HepG2 (cell line): ENCODE measurements around the gene CDK6. TPM values are rescaled to one million over a fixed set of nuclear protein-coding genes. Genes with fewer than 3 reads are reported as not detected.

ENCODE experiments used
- ATRX ChIP-seq: sonication (generic); formaldehyde crosslinking; IDR thresholded peaks from 2 replicates; pipeline ENCODE4 v1.4.0; 2020; ENCODE audit warnings: missing genetic modification reagents, borderline replicate concordance
- BRCA1 ChIP-seq: sonication (generic); formaldehyde crosslinking; IDR thresholded peaks from 2 replicates; pipeline ENCODE4 v1.4.0; 2020; ENCODE audit warnings: missing genetic modification reagents
- DDIT3 ChIP-seq: sonication (generic); formaldehyde crosslinking; IDR thresholded peaks from 2 replicates; pipeline ENCODE4 v1.4.0; 2020; ENCODE audit warnings: mild to moderate bottlenecking, missing genetic modification reagents
- FOSL1 ChIP-seq: sonication (generic); formaldehyde crosslinking; IDR thresholded peaks from 2 replicates; pipeline ENCODE4 v1.9.0; 2021; ENCODE audit warnings: missing genetic modification reagents, borderline replicate concordance
- FOXK1 ChIP-seq: sonication (generic); formaldehyde crosslinking; IDR thresholded peaks from 2 replicates; pipeline ENCODE4 v1.4.0; 2020; ENCODE audit warnings: low read depth, missing genetic modification reagents, borderline replicate concordance
- POGZ ChIP-seq: sonication (generic); formaldehyde crosslinking; IDR thresholded peaks from 2 replicates; pipeline ENCODE4 v1.4.0; 2020; ENCODE audit warnings: mild to moderate bottlenecking, missing genetic modification reagents
- RBM39 ChIP-seq: fragments of 200-400 bp; formaldehyde crosslinking; IDR thresholded peaks from one replicate; pipeline ENCODE4 v1.6.1; 2018; ENCODE audit warnings: antibody characterized with exemption, mild to moderate bottlenecking, low read depth, low read length; ENCODE audit not compliant: poor library complexity, severe bottlenecking
- SALL1 ChIP-seq: sonication (generic); formaldehyde crosslinking; IDR thresholded peaks from 2 replicates; pipeline ENCODE4 v1.8.0; 2022; ENCODE audit warnings: mild to moderate bottlenecking, missing genetic modification reagents
- TBX2 ChIP-seq: sonication (generic); formaldehyde crosslinking; IDR thresholded peaks from 2 replicates; pipeline ENCODE4 v1.5.0; 2020; ENCODE audit warnings: missing genetic modification reagents, mild to moderate bottlenecking, borderline replicate concordance
- YEATS2 ChIP-seq: sonication (generic); formaldehyde crosslinking; IDR thresholded peaks from 2 replicates; pipeline ENCODE4 v1.4.0; 2020; ENCODE audit warnings: missing genetic modification reagents, borderline replicate concordance
- ZEB1 ChIP-seq: IDR thresholded peaks from 2 replicates; pipeline ENCODE4 v1.6.1; 2012; ENCODE audit warnings: mild to moderate bottlenecking, low read depth, inconsistent platforms; ENCODE audit not compliant: insufficient replicate concordance
- ZNF317 ChIP-seq: sonication (generic); formaldehyde crosslinking; IDR thresholded peaks from 2 replicates; pipeline ENCODE4 v1.5.0; 2020; ENCODE audit warnings: mild to moderate bottlenecking, missing genetic modification reagents
- ZNF577 ChIP-seq: sonication (generic); formaldehyde crosslinking; IDR thresholded peaks from 2 replicates; pipeline ENCODE4 v1.4.0; 2020; ENCODE audit warnings: mild to moderate bottlenecking, low read depth, missing genetic modification reagents, borderline replicate concordance
- ZNF781 ChIP-seq: sonication (generic); formaldehyde crosslinking; IDR thresholded peaks from 2 replicates; pipeline ENCODE4 v1.5.1; 2020; ENCODE audit warnings: borderline replicate concordance, mild to moderate bottlenecking, missing genetic modification reagents; ENCODE audit errors: not compliant biosample characterization
- ZNF891 ChIP-seq: sonication (generic); formaldehyde crosslinking; IDR thresholded peaks from 2 replicates; pipeline ENCODE4 v1.5.0; 2020; ENCODE audit warnings: mild to moderate bottlenecking, missing genetic modification reagents
- polyA plus RNA-seq, 8 experiments: library from polyadenylated mRNA; depleted of rRNA in 3 of 8; stranded (reverse) in 7 of 8; unstranded in 1 of 8; fragments of >200 nt; fragmentation: Illumina TruSeq in 4 of 8; extraction: Trizol in 4 of 8; gene quantifications; 2 replicates each; pipeline versions ENCODE4 v1.2.1 to v1.2.3, GENCODE V29; 2011 to 2016; ENCODE audit warnings: low read depth in 4 of 8, missing spikeins in 1 of 8, mixed read lengths in 1 of 8; ENCODE audit not compliant: insufficient read depth in 1 of 8
- total RNA-seq, 5 experiments: library from RNA; depleted of rRNA; stranded (reverse); fragments of >200 nt; fragmentation: Illumina TruSeq; extraction: Trizol; gene quantifications; 2 replicates each; pipeline ENCODE4 v1.2.3, GENCODE V29; 2016; ENCODE audit warnings: low read depth in 1 of 5
- TF ChIP-seq, protein P1 (sequence below): sonication (generic); formaldehyde crosslinking; IDR thresholded peaks from 2 replicates; pipeline ENCODE4 v1.8.0; 2022; ENCODE audit warnings: missing genetic modification reagents, mild to moderate bottlenecking, moderate library complexity, borderline replicate concordance
- TF ChIP-seq, protein P2 (sequence below), 2 experiments: sonication (generic) in 1 of 2; formaldehyde crosslinking in 1 of 2; IDR thresholded peaks; 2 replicates each; pipeline versions ENCODE4 v1.6.1 to v1.9.0; 2014 to 2022; ENCODE audit warnings: antibody characterized with exemption in 1 of 2, borderline replicate concordance in 1 of 2, inconsistent platforms in 1 of 2, low read depth in 1 of 2, missing genetic modification reagents in 1 of 2
- TF ChIP-seq, protein P3 (sequence below): IDR thresholded peaks from 2 replicates; pipeline ENCODE4 v1.6.1; 2016; ENCODE audit warnings: low read depth

The CDK6 gene
- total and polyA plus RNA-seq, 2 of the 13 experiments (the other 11 are each of a cell fraction or from before 2014, with no cell fraction given): 34.6 to 90.8 TPM

DNA sequence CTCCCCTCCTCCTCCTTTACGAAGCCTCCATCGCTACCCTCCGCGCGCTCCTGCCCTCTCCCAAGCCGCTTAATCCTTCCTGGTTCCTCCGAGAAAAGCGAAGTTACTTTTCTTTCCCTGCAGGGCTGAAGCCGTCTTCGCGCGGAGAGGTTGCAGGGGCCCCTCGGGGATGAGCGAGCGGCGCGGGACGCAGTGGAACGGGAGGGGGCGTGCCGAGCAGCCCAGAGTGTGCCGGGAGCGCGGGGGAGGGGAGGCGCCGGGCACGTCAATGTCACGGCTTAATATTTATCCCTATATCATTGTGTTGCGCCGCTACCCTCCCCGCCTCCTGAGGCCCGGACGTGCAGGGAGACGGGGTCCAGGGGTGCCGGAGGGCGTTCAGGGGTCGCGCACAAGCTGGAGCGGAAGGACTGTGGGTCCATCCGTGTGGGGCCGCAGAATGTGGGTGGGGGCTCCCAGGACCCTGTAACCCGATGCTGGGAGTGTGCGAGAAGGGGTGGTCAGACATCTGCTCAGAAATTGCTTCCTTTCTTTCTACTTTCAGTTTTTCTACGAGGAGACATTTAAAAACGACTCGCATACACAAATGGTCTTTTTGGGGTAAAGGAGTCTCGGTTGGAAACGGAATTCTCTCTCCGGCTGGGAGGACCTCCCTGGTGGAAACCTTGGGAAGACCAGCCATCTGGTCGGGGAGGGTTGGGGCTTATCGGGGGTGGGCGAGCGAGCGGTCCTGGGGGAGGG lies 2.4 kb downstream of the CDK6 start (continued):
- TF ChIP-seq RBM39 (no peak), ZNF317 (CRISPR knock-in tag) (no peak), ZNF577 (CRISPR knock-in tag) (0 out of 2 replicates have a peak, but pooled peaks have one; percentile 2), ZNF891 (CRISPR knock-in tag) (peak; percentile 55; the same call in 1 of the 2 replicates), FOSL1 (CRISPR knock-in tag) (no peak), ATRX (no peak), BRCA1 (CRISPR knock-in tag) (no peak), POGZ (CRISPR knock-in tag) (peak; percentile 60), TBX2 (CRISPR knock-in tag) (peak; percentile 66; the same call in 1 of the 2 replicates), DDIT3 (CRISPR knock-in tag) (no peak), ZNF781 (peak; percentile 69), ZEB1 (peak; percentile 22), SALL1 (CRISPR knock-in tag) (peak; percentile 95), FOXK1 (CRISPR knock-in tag) (peak; percentile 71; the same call in 1 of the 2 replicates), YEATS2 (CRISPR knock-in tag) (peak; percentile 29; the same call in 1 of the 2 replicates)
- TF ChIP-seq, protein P1, sequence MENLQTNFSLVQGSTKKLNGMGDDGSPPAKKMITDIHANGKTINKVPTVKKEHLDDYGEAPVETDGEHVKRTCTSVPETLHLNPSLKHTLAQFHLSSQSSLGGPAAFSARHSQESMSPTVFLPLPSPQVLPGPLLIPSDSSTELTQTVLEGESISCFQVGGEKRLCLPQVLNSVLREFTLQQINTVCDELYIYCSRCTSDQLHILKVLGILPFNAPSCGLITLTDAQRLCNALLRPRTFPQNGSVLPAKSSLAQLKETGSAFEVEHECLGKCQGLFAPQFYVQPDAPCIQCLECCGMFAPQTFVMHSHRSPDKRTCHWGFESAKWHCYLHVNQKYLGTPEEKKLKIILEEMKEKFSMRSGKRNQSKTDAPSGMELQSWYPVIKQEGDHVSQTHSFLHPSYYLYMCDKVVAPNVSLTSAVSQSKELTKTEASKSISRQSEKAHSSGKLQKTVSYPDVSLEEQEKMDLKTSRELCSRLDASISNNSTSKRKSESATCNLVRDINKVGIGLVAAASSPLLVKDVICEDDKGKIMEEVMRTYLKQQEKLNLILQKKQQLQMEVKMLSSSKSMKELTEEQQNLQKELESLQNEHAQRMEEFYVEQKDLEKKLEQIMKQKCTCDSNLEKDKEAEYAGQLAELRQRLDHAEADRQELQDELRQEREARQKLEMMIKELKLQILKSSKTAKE (CRISPR knock-in tag): peak; percentile 76
- TF ChIP-seq, protein P2, sequence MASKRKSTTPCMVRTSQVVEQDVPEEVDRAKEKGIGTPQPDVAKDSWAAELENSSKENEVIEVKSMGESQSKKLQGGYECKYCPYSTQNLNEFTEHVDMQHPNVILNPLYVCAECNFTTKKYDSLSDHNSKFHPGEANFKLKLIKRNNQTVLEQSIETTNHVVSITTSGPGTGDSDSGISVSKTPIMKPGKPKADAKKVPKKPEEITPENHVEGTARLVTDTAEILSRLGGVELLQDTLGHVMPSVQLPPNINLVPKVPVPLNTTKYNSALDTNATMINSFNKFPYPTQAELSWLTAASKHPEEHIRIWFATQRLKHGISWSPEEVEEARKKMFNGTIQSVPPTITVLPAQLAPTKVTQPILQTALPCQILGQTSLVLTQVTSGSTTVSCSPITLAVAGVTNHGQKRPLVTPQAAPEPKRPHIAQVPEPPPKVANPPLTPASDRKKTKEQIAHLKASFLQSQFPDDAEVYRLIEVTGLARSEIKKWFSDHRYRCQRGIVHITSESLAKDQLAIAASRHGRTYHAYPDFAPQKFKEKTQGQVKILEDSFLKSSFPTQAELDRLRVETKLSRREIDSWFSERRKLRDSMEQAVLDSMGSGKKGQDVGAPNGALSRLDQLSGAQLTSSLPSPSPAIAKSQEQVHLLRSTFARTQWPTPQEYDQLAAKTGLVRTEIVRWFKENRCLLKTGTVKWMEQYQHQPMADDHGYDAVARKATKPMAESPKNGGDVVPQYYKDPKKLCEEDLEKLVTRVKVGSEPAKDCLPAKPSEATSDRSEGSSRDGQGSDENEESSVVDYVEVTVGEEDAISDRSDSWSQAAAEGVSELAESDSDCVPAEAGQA (IDR thresholded peaks at IDR 0.05; ENCODE audit: low read depth): peak; percentile 36; the same call in 1 of the 2 replicates
- TF ChIP-seq, protein P2 (CRISPR knock-in tag; IDR thresholded peaks at IDR 0.05; ENCODE audit: borderline replicate concordance): no peak
- TF ChIP-seq, protein P3, sequence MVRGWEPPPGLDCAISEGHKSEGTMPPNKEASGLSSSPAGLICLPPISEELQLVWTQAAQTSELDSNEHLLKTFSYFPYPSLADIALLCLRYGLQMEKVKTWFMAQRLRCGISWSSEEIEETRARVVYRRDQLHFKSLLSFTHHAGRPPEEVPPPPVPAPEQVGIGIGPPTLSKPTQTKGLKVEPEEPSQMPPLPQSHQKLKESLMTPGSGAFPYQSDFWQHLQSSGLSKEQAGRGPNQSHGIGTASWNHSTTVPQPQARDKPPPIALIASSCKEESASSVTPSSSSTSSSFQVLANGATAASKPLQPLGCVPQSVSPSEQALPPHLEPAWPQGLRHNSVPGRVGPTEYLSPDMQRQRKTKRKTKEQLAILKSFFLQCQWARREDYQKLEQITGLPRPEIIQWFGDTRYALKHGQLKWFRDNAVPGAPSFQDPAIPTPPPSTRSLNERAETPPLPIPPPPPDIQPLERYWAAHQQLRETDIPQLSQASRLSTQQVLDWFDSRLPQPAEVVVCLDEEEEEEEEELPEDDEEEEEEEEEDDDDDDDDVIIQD (CRISPR knock-in tag): 0 out of 2 replicates have a peak, but pooled peaks have one; percentile 39
